OCI-LY1 (cell line): ENCODE results near the gene LCN2.

Source experiments
- H2AFZ ChIP-seq: fragments of 200-600 bp; sonication (generic), shearing (Covaris generic); 2 replicates; pipeline ENCODE4 v1.6.0; 2014; ENCODE audit warnings: antibody characterized with exemption, mild to moderate bottlenecking, low read length
- H3F3A ChIP-seq: fragments of 200-600 bp; sonication (generic), shearing (Covaris generic); 2 replicates; pipeline ENCODE4 v1.6.0; 2014; ENCODE audit warnings: mild to moderate bottlenecking, antibody characterized with exemption, low read length, moderate library complexity; ENCODE audit not compliant: insufficient read depth
- H3K27ac ChIP-seq: fragments of 200-600 bp; sonication (generic); 2 replicates; pipeline ENCODE4 v1.5.1; 2014; ENCODE audit warnings: low read length, mixed run types, mild to moderate bottlenecking, low read depth; ENCODE audit not compliant: poor library complexity, severe bottlenecking
- H3K27me3 ChIP-seq: fragments of 200-600 bp; sonication (generic); 2 replicates; pipeline ENCODE4 v1.6.0; 2014; ENCODE audit warnings: antibody characterized with exemption, mild to moderate bottlenecking, low read length, moderate library complexity; ENCODE audit not compliant: insufficient read depth
- H3K36me3 ChIP-seq: fragments of 200-600 bp; sonication (generic); 2 replicates; pipeline ENCODE4 v1.6.1; 2014; ENCODE audit warnings: mild to moderate bottlenecking, antibody characterized with exemption, low read length, moderate library complexity, mixed read lengths; ENCODE audit not compliant: insufficient read depth
- H3K4me1 ChIP-seq: fragments of 200-600 bp; sonication (generic); 2 replicates; pipeline ENCODE4 v1.5.1; 2014; ENCODE audit warnings: mild to moderate bottlenecking, low read length, moderate library complexity; ENCODE audit not compliant: insufficient read depth, severe bottlenecking
- H3K4me2 ChIP-seq: fragments of 200-600 bp; sonication (generic), shearing (Covaris generic); 2 replicates; pipeline ENCODE4 v1.6.1; 2014; ENCODE audit warnings: low read length
- H3K4me3 ChIP-seq: fragments of 200-600 bp; sonication (generic); 2 replicates; pipeline ENCODE4 v1.5.1; 2014; ENCODE audit warnings: low read length, low read depth, mild to moderate bottlenecking, mixed read lengths; ENCODE audit not compliant: poor library complexity, severe bottlenecking
- H3K79me2 ChIP-seq: fragments of 200-600 bp; shearing (Covaris generic); 2 replicates; pipeline ENCODE4 v1.6.1; 2016; ENCODE audit warnings: mixed run types, low read length, mixed read lengths; ENCODE audit not compliant: insufficient read depth
- H3K9ac ChIP-seq: fragments of 200-600 bp; sonication (generic), shearing (Covaris generic); 2 replicates; pipeline ENCODE4 v1.6.1; 2014; ENCODE audit warnings: mild to moderate bottlenecking, low read length, mixed read lengths
- H3K9me2 ChIP-seq: fragments of 200-600 bp; sonication (generic), shearing (Covaris generic); 2 replicates; pipeline ENCODE4 v1.6.1; 2014; ENCODE audit warnings: low read depth, mild to moderate bottlenecking, low read length, mixed read lengths
- H3K9me3 ChIP-seq: fragments of 200-600 bp; shearing (Covaris generic); 2 replicates; pipeline ENCODE4 v1.6.1; 2014; ENCODE audit warnings: low read length, mixed read lengths
- H4K20me1 ChIP-seq: fragments of 200-600 bp; sonication (generic), shearing (Covaris generic); 2 replicates; pipeline ENCODE4 v1.6.0; 2016; ENCODE audit warnings: mild to moderate bottlenecking, low read length; ENCODE audit not compliant: insufficient read depth
- EZH2 ChIP-seq: fragments of 200-600 bp; sonication (generic), shearing (Covaris generic); IDR thresholded peaks from 2 replicates; pipeline ENCODE4 v1.8.0; 2017; ENCODE audit warnings: borderline replicate concordance, mixed run types, mild to moderate bottlenecking, antibody characterized with exemption, low read length, moderate library complexity, mixed read lengths
- TF ChIP-seq, protein P1 (sequence below): fragments of 200-600 bp; sonication (generic), shearing (Covaris generic); IDR thresholded peaks from 2 replicates; pipeline ENCODE4 v1.5.1; 2017; ENCODE audit warnings: mild to moderate bottlenecking, antibody characterized with exemption, low read length, moderate library complexity, mixed read lengths

The LCN2 gene

DNA sequence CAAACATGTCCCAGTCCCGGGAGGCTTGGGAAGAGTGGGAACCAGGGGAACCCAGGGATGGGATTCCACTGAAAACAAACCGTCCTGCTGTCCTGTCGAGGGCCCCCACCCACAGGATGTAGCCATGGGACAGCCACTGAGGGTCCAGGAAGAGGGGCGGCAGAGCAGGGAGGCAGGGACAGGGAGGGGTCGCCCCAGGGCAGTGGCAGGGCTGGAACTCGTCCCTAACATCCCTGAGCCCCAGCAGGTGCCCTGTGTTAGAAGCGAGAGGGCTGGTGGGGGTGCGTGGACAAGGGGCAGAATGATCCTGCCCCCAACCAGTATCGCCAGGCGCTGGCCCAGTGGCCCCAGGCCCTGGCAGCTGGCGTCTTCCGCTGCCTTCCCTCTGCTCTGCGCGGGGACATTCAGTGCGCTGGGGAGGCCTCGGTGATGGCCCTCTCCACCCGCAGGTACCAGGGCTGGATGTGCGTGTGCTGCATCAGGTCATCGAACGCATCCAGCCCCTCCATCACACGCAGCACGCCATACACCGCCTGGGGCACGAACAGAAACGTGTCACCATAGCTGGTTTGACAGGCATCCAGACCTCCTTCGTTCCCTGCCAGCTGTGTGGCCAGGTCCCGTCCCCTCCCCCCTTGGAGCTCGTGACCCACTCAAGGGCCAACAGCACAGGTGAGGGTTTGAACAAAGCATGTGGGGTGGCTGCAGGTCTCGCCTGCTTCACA lies 28.4 kb upstream of the LCN2 start:
- Histone ChIP-seq H4K20me1 (no peaks in the 10 kb centered on the region), H3K27ac (no peak overlapping the region), H3K9ac (no peak overlapping the region), H3K36me3 (peaks cover 41% of the 10 kb centered on the region), H2AFZ (no peak overlapping the region), H3K9me3 (no peaks in the 10 kb centered on the region), H3F3A (no peaks in the 10 kb centered on the region), H3K79me2 (no peaks in the 10 kb centered on the region), H3K9me2 (no peaks in the 10 kb centered on the region), H3K4me2 (no peak overlapping the region), H3K4me3 (no peak overlapping the region), H3K27me3 (no peaks in the 10 kb centered on the region), H3K4me1 (peaks cover 14% of the 10 kb centered on the region)
- no peak for TF ChIP-seq EZH2
- TF ChIP-seq, protein P1, sequence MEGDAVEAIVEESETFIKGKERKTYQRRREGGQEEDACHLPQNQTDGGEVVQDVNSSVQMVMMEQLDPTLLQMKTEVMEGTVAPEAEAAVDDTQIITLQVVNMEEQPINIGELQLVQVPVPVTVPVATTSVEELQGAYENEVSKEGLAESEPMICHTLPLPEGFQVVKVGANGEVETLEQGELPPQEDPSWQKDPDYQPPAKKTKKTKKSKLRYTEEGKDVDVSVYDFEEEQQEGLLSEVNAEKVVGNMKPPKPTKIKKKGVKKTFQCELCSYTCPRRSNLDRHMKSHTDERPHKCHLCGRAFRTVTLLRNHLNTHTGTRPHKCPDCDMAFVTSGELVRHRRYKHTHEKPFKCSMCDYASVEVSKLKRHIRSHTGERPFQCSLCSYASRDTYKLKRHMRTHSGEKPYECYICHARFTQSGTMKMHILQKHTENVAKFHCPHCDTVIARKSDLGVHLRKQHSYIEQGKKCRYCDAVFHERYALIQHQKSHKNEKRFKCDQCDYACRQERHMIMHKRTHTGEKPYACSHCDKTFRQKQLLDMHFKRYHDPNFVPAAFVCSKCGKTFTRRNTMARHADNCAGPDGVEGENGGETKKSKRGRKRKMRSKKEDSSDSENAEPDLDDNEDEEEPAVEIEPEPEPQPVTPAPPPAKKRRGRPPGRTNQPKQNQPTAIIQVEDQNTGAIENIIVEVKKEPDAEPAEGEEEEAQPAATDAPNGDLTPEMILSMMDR: no peak

DNA sequence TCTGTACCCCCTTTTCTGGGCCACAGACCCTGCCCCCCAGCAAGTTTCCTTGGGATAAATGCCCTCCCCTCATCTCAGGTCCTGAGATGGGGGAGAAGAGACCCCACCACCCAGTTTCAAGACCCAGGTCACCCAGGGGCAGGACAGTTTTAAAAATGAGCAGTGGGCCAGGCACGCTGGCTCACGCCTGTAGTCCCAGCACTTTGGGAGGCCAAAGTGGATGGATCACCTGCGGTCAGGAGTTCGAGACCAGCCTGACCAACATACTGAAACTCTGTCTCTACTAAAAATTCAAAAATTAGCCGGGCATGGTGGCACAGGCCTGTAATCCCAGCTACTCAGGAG lies 27.8 kb upstream of the LCN2 start:
- Histone ChIP-seq H3K4me1 (peaks cover 17% of the 10 kb centered on the region), H3K27ac (no peak overlapping the region), H3K9me3 (no peaks in the 10 kb centered on the region), H2AFZ (no peak overlapping the region), H3K36me3 (peaks cover 41% of the 10 kb centered on the region), H3K9me2 (no peaks in the 10 kb centered on the region), H4K20me1 (no peaks in the 10 kb centered on the region), H3K4me2 (no peak overlapping the region), H3K9ac (no peak overlapping the region), H3K4me3 (no peak overlapping the region), H3K27me3 (no peaks in the 10 kb centered on the region), H3K79me2 (peaks cover 4% of the 10 kb centered on the region; the same call in 1 of the 2 replicates), H3F3A (no peaks in the 10 kb centered on the region)
- TF ChIP-seq EZH2: no peak
- TF ChIP-seq, protein P1: no peak

DNA sequence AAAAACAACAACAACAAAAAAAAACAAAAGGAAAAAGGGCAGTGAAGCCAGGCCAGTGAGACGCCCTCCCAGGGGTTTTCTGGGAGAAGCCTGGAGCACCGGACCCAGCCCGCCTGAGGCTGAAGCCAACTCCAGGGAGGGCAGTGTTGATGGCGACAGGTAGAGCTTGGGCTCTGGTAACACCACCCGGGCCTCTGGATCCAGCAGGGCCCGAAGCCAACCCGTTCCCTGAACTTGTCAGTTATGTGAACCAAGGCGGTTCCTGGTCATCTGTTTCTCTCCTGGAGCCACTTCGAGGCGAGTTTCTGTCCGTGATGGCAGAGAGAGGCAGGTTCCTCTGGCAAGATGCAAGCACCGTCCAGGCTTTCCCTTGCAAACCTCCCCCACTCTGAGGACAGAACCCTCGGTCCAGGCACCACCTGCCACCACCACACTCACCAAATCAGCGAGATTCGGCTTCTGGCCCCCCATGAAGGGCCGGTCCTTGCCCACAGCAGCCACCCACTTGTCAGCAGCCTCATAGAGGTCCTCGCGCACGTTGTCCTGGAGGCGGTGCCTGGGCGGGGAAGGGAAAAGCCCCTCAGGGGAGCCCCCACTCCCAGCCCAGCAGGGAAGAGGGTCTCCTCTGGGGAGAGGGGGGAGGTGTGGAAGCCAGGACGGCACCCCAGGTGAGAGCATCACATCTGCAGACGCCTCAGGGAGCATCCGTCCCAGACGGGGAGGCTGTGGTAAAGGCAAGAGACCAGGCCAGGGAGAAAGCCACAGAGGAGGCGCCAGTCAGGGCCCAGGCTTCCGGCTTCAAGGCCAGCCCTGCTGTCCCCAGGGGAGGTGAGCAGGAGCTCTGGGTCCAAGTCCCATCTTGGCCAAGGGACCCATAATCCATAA lies 27.1 kb upstream of the LCN2 start:
- no peaks in the 10 kb centered on the region for H3F3A ChIP-seq
- no peaks in the 10 kb centered on the region for H3K27me3 ChIP-seq
- H3K9me2 ChIP-seq: no peaks in the 10 kb centered on the region
- peaks cover 9% of the 10 kb centered on the region for H3K79me2 ChIP-seq
- H3K4me2 ChIP-seq: no peak overlapping the region
- H3K9me3 ChIP-seq: no peaks in the 10 kb centered on the region
- no peak overlapping the region for H3K27ac ChIP-seq
- no peak overlapping the region for H3K4me3 ChIP-seq
- H2AFZ ChIP-seq: no peak overlapping the region
- H3K4me1 ChIP-seq: peaks cover 23% of the 10 kb centered on the region
- TF ChIP-seq EZH2: no peak
- TF ChIP-seq, protein P1: no peak
- H3K36me3 ChIP-seq: peaks cover 41% of the 10 kb centered on the region
- no peaks in the 10 kb centered on the region for H4K20me1 ChIP-seq
- H3K9ac ChIP-seq: no peak overlapping the region
